H1 (cell line): ENCODE data around the gene OR10V1.

Experiments used
- ATF3 ChIP-seq: IDR thresholded peaks from 2 replicates; pipeline ENCODE4 v1.6.1; 2011; ENCODE audit warnings: low read depth, mild to moderate bottlenecking, low read length; ENCODE audit not compliant: insufficient read depth
- CREB1 ChIP-seq: IDR thresholded peaks from 2 replicates; pipeline ENCODE4 v1.6.1; 2012; ENCODE audit warnings: inconsistent platforms
- CTCF ChIP-seq, 3 experiments: IDR thresholded peaks; 1 replicate in 2 of 3; 2 replicates in 1 of 3; pipeline versions ENCODE4 v1.5.1 to v1.6.1; 2011; ENCODE audit warnings: low read length in 3 of 3, mild to moderate bottlenecking in 3 of 3, inconsistent platforms in 2 of 3, low read depth in 1 of 3, moderate library complexity in 1 of 3; ENCODE audit not compliant: insufficient read depth in 1 of 3; ENCODE audit errors: control extremely low read depth in 1 of 3
- EP300 ChIP-seq, 2 experiments: IDR thresholded peaks; 1 replicate in 1 of 2; 2 replicates in 1 of 2; pipeline ENCODE4 v1.6.1; 2011 to 2012; ENCODE audit warnings: low read depth in 2 of 2, low read length in 2 of 2, mild to moderate bottlenecking in 2 of 2, borderline replicate concordance in 1 of 2, inconsistent platforms in 1 of 2, moderate library complexity in 1 of 2
- JUND ChIP-seq: IDR thresholded peaks from 2 replicates; pipeline ENCODE4 v1.6.1; 2011; ENCODE audit warnings: mild to moderate bottlenecking, improper control_type of control experiment, low read length
- MAFK ChIP-seq: IDR thresholded peaks from 2 replicates; pipeline ENCODE4 v1.6.1; 2012; ENCODE audit warnings: low read depth, mild to moderate bottlenecking, improper control_type of control experiment, low read length
- MAX ChIP-seq: IDR thresholded peaks from 2 replicates; pipeline ENCODE4 v1.6.1; 2012; ENCODE audit warnings: inconsistent platforms
- POLR2A ChIP-seq, 2 experiments: IDR thresholded peaks; 1 replicate in 1 of 2; 2 replicates in 1 of 2; pipeline ENCODE4 v1.6.1; 2011; ENCODE audit warnings: low read depth in 2 of 2, low read length in 2 of 2, mild to moderate bottlenecking in 2 of 2; ENCODE audit errors: control extremely low read depth in 1 of 2
- POLR2AphosphoS5 ChIP-seq: IDR thresholded peaks from 2 replicates; pipeline ENCODE4 v1.6.1; 2011; ENCODE audit warnings: low read depth, low read length
- RAD21 ChIP-seq, 2 experiments: IDR thresholded peaks in 1 of 2; conservative IDR thresholded peaks in 1 of 2; 2 replicates each; pipeline ENCODE4 v1.6.1; 2011; ENCODE audit warnings: low read depth in 2 of 2, low read length in 2 of 2, improper control_type of control experiment in 1 of 2, inconsistent platforms in 1 of 2, mild to moderate bottlenecking in 1 of 2, moderate library complexity in 1 of 2
- SAP30 ChIP-seq: fragments of 300-600 bp; sonication (generic); IDR thresholded peaks from 2 replicates; pipeline ENCODE4 v1.7.1; 2012; ENCODE audit warnings: low read length, moderate library complexity, mild to moderate bottlenecking, inconsistent platforms; ENCODE audit not compliant: insufficient read depth, insufficient replicate concordance
- SIRT6 ChIP-seq: IDR thresholded peaks from one replicate; pipeline ENCODE4 v1.7.1; 2012; ENCODE audit warnings: low read length, inconsistent platforms
- TEAD4 ChIP-seq: IDR thresholded peaks from 2 replicates; pipeline ENCODE4 v1.6.1; 2012; ENCODE audit warnings: low read depth, low read length, inconsistent platforms, mixed read lengths

- TF ChIP-seq CTCF (IDR thresholded peaks at IDR 0.05; ENCODE audit: control extremely low read depth in 1 of 3, insufficient read depth in 1 of 3, low read depth in 1 of 3, low read length in 3 of 3) (no peak), RAD21 (IDR thresholded peaks at IDR 0.05 in 1 of 2, conservative IDR thresholded peaks at IDR 0.05 in 1 of 2; ENCODE audit: low read depth in 2 of 2, low read length in 2 of 2) (no peak), POLR2A (IDR thresholded peaks at IDR 0.05; ENCODE audit: control extremely low read depth in 1 of 2, low read depth in 2 of 2, low read length in 2 of 2) (no peak), ATF3 (no peak), JUND (no peak), MAX (no peak), EP300 (IDR thresholded peaks at IDR 0.05; ENCODE audit: borderline replicate concordance in 1 of 2, low read depth in 2 of 2, low read length in 2 of 2) (no peak), MAFK (no peak), CREB1 (no peak), POLR2AphosphoS5 (no peak), SIRT6 (no peak), SAP30 (no peak), TEAD4 (no peak)
These were observed 16.2 kb upstream of the OR10V1 start for GRCh38 chr11:59729834-59730233.
